Measurements from ENCODE around the gene OXLD1.

Gene OXLD1

GRCh38 chr17:81666342-81667191 lies at the start of gene OXLD1, which contains the start of gene CCDC137:
Gene OXLD1, minus strand, starts transcription at chr17:81666605. Its CDS starts 28 bp downstream, at chr17:81666577.
Gene CCDC137, plus strand, starts transcription at chr17:81666737. Its CDS starts 30 bp downstream, at chr17:81666767.
- DNase-seq (ENCODE audit: low read depth in 2 of 2): peak; percentile 88 to 90

GRCh38 chr17:81715107-81715871 lies 48.9 kb upstream of the OXLD1 start:
- DNase-seq (ENCODE audit: low read depth in 2 of 2): no peak

GRCh38 chr17:81714412-81715106 lies 48.2 kb upstream of the OXLD1 start:
- no peak for DNase-seq (ENCODE audit: low read depth in 2 of 2)

- no peak for DNase-seq (ENCODE audit: low read depth in 2 of 2)
Observed at GRCh38 chr17:81713556-81714411, 47.4 kb upstream of the OXLD1 start.

- DNase-seq (ENCODE audit: low read depth in 2 of 2): no peak
Observed at GRCh38 chr17:81713004-81713555, 46.7 kb upstream of the OXLD1 start.

- no peak for DNase-seq (ENCODE audit: low read depth in 2 of 2)
Observed at GRCh38 chr17:81712468-81713003, 46.1 kb upstream of the OXLD1 start.

GRCh38 chr17:81711814-81712467 lies 45.5 kb upstream of the OXLD1 start, which contains the start of gene SLC25A10:
Gene SLC25A10, plus strand, starts transcription at chr17:81712284. Its CDS starts 143 bp downstream, at chr17:81712427.
- DNase-seq (ENCODE audit: low read depth in 2 of 2): peak; percentile 71 to 74

- DNase-seq (ENCODE audit: low read depth in 2 of 2): no peak
Observed at GRCh38 chr17:81710514-81711308, 44.3 kb upstream of the OXLD1 start.

GRCh38 chr17:81708739-81709185 lies 42.4 kb upstream of the OXLD1 start:
- no peak for DNase-seq (ENCODE audit: low read depth in 2 of 2)

- no peak for DNase-seq (ENCODE audit: low read depth in 2 of 2)
Observed at GRCh38 chr17:81707725-81708646, 41.6 kb upstream of the OXLD1 start.

GRCh38 chr17:81706757-81707624 lies 40.6 kb upstream of the OXLD1 start:
- DNase-seq (ENCODE audit: low read depth in 2 of 2): no peak

- no peak for DNase-seq (ENCODE audit: low read depth in 2 of 2)
Observed at GRCh38 chr17:81706232-81706611, 39.8 kb upstream of the OXLD1 start.

GRCh38 chr17:81705518-81706231 lies 39.3 kb upstream of the OXLD1 start:
- no peak for DNase-seq (ENCODE audit: low read depth in 2 of 2)

GRCh38 chr17:81703747-81704654 lies 37.6 kb upstream of the OXLD1 start:
- no peak for DNase-seq (ENCODE audit: low read depth in 2 of 2)
